Calu3 (cell line): Measurements from ENCODE around the gene NSD2. TPM values are rescaled to one million over a fixed set of nuclear protein-coding genes. Genes with fewer than 3 reads are reported as not detected.

Source experiments
- BruUV-seq: library from RNA; stranded (reverse); fragments of 400-500 nt; replicated peaks from 2 replicates; lab custom pipeline; 2021; lab: Mats Ljungman, UMichigan
- CTCF ChIA-PET: fragments of 300-600 bp; sonication (Branson Sonifier 250); formaldehyde crosslinking; loops from one replicate; lab custom pipeline; 2022; ENCODE audit warnings: antibody characterized with exemption; lab: Charles Lee
- DNase-seq: peaks from one replicate; pipeline ENCODE4 v3.0.0; 2022
- H3K27ac Mint-ChIP-seq: one replicate; pipeline ENCODE4 v1.8.0; 2022; ENCODE audit warnings: mixed read lengths; ENCODE audit not compliant: unreplicated experiment
- H3K27me3 Mint-ChIP-seq: one replicate; pipeline ENCODE4 v1.8.0; 2022; ENCODE audit warnings: mixed read lengths; ENCODE audit not compliant: unreplicated experiment
- H3K36me3 Mint-ChIP-seq: one replicate; pipeline ENCODE4 v1.8.0; 2022; ENCODE audit warnings: mild to moderate bottlenecking, moderate library complexity, mixed read lengths; ENCODE audit not compliant: insufficient read depth, unreplicated experiment
- H3K4me1 Mint-ChIP-seq: one replicate; pipeline ENCODE4 v1.8.0; 2022; ENCODE audit warnings: mild to moderate bottlenecking, low read depth, mixed read lengths; ENCODE audit not compliant: unreplicated experiment
- H3K4me3 Mint-ChIP-seq: one replicate; pipeline ENCODE4 v1.8.0; 2022; ENCODE audit warnings: mild to moderate bottlenecking, low read depth, moderate library complexity, mixed read lengths; ENCODE audit not compliant: unreplicated experiment
- H3K9me3 Mint-ChIP-seq: one replicate; pipeline ENCODE4 v1.8.0; 2022; ENCODE audit warnings: low read depth, mixed read lengths; ENCODE audit not compliant: unreplicated experiment
- intact Hi-C: fragments of 100-400 bp; cut with micrococcal nuclease; formaldehyde crosslinking; loops from one replicate; pipeline ENCODE4 v1.10.0; 2022; ENCODE audit not compliant: unreplicated experiment
- total RNA-seq: library from RNA; stranded (reverse); gene quantifications from 2 replicates; pipeline ENCODE4 v1.2.3, GENCODE V29; 2022
- TF ChIP-seq, protein P1 (sequence below): fragments of 200-600 bp; IDR thresholded peaks from one replicate; pipeline ENCODE4 v1.8.0; 2022; ENCODE audit warnings: antibody characterized with exemption; ENCODE audit not compliant: unreplicated experiment

NSD2 gene
- total RNA-seq, 1 experiment from 2014 or later, result 104 TPM

GRCh38 chr4:1962980-1963379 is 91.8 kb downstream of the NSD2 start:
- BruUV-seq, result no TSS peak
- H3K4me1 Mint-ChIP-seq, result no peaks in the 10 kb centered on the region
- intact Hi-C loops, result no loop called here
- H3K27me3 Mint-ChIP-seq, result no peaks in the 10 kb centered on the region
- H3K36me3 Mint-ChIP-seq, result peaks cover 50% of the 10 kb centered on the region
- TF ChIP-seq, protein P1, sequence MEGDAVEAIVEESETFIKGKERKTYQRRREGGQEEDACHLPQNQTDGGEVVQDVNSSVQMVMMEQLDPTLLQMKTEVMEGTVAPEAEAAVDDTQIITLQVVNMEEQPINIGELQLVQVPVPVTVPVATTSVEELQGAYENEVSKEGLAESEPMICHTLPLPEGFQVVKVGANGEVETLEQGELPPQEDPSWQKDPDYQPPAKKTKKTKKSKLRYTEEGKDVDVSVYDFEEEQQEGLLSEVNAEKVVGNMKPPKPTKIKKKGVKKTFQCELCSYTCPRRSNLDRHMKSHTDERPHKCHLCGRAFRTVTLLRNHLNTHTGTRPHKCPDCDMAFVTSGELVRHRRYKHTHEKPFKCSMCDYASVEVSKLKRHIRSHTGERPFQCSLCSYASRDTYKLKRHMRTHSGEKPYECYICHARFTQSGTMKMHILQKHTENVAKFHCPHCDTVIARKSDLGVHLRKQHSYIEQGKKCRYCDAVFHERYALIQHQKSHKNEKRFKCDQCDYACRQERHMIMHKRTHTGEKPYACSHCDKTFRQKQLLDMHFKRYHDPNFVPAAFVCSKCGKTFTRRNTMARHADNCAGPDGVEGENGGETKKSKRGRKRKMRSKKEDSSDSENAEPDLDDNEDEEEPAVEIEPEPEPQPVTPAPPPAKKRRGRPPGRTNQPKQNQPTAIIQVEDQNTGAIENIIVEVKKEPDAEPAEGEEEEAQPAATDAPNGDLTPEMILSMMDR, result no peak
- CTCF ChIA-PET, result no interaction called here
- DNase-seq, result no peak
- no peak overlapping the region for H3K4me3 Mint-ChIP-seq
- no peak overlapping the region for H3K27ac Mint-ChIP-seq
- H3K9me3 Mint-ChIP-seq, result no peaks in the 10 kb centered on the region

- Mint-ChIP-seq H3K4me1 (no peaks in the 10 kb centered on the region), H3K27me3 (no peaks in the 10 kb centered on the region), H3K36me3 (peaks cover 44% of the 10 kb centered on the region), H3K4me3 (no peak overlapping the region), H3K27ac (no peak overlapping the region), H3K9me3 (no peaks in the 10 kb centered on the region)
- intact Hi-C loops, result no loop called here
- no peak for DNase-seq
- CTCF ChIA-PET, result no interaction called here
- TF ChIP-seq, protein P1, result no peak
- BruUV-seq, result no TSS peak
Observed at GRCh38 chr4:1964443-1964842, 93.2 kb downstream of the NSD2 start.

- intact Hi-C loops, result no loop called here
- Mint-ChIP-seq H3K27ac (no peak overlapping the region), H3K9me3 (no peaks in the 10 kb centered on the region), H3K4me1 (no peaks in the 10 kb centered on the region), H3K4me3 (no peak overlapping the region), H3K27me3 (no peaks in the 10 kb centered on the region), H3K36me3 (peaks cover 46% of the 10 kb centered on the region)
- CTCF ChIA-PET, result no interaction called here
- DNase-seq, result no peak
- BruUV-seq, result no TSS peak
- TF ChIP-seq, protein P1, result no peak
Observed at GRCh38 chr4:1964971-1965370, 93.8 kb downstream of the NSD2 start.

- no peak for DNase-seq
- intact Hi-C loops, result no loop called here
- no peaks in the 10 kb centered on the region for H3K4me1 Mint-ChIP-seq
- peaks cover 53% of the 10 kb centered on the region for H3K36me3 Mint-ChIP-seq
- H3K4me3 Mint-ChIP-seq, result no peak overlapping the region
- TF ChIP-seq, protein P1, result no peak
- no TSS peak for BruUV-seq
- no peak overlapping the region for H3K27ac Mint-ChIP-seq
- H3K27me3 Mint-ChIP-seq, result no peaks in the 10 kb centered on the region
- CTCF ChIA-PET, result no interaction called here
- no peaks in the 10 kb centered on the region for H3K9me3 Mint-ChIP-seq
Observed at GRCh38 chr4:1967512-1968149, 96.4 kb downstream of the NSD2 start.
